SHP77 treated with DMSO at 0.1 percent for 48 hours (cell line): Measurements from ENCODE around the gene PAX7.
"Not testable (repeated sequence)": the region's sequence is repeated elsewhere in the genome, so short reads cannot be mapped to it uniquely, and the experiment has no call there.

Experiments
- DNase-seq: peaks from one replicate; lab custom pipeline; 2025; lab: John Stamatoyannopoulos, UW

Gene PAX7

DNA sequence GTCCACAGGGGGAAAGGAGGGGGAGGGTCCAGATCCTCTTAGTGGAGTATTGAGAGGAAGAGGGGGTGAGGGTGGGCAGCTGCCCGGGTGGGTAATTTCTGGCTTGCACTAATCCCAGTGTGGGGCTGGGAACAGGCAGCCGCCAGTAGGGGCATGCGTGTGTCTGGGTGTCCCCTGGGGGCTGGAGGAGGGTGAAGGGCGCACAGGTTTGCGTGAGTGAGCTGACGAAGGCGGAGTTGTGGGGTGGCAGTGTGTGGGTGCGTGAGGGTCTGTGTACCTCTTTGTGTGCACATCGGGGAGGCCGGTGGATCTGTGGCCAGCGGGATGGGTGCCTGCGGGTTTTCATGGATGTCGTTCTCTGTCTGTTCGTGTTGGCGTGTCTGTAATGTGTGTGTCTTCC, 97.3 kb downstream of the PAX7 start:
- no peak for DNase-seq

GRCh38 chr1:18730321-18730720, 99.7 kb downstream of the PAX7 start:
- no peak for DNase-seq

DNA sequence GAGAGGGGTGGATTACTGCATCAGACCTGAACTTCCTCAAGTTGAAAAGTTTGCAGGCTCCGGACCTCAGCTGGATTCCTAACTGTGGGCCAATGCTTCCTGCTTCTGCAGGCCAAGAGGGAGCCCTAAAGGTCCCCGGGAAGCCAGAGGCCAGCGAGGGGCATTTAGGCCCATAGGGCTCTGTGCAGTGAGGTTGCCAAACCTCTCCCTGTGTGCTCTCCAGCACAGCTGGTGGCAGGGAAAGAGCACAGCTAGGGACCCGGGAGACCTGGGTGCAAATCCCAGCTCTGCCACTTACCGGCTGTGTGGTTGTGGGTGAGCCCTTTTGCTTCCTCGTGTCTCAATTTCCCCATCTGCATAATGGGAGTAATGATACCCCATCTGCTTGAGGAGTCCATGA, 100.5 kb downstream of the PAX7 start:
- DNase-seq = no peak

GRCh38 chr1:18731591-18732235, 101.1 kb downstream of the PAX7 start:
- DNase-seq = no peak

DNA sequence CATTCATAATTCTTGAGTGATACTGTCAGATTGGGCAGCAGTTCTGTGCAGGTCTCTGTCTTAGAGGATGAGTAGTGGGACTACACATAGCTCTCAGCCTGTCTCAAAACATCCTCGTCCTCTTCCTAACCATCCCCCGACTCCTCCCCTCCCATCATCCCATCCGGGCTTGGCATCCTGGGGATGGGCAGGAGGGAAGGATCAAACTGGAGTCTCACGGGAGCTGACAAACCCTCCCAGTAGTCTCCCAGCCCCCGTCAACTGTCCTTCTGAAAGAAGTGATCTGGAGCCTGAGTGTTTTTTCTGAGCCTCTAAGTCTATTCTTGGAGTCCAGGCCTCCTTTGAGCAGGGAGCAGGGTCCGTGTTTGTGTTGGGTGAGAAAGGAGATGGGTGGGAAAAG, 102.0 kb downstream of the PAX7 start:
- no peak for DNase-seq

DNA sequence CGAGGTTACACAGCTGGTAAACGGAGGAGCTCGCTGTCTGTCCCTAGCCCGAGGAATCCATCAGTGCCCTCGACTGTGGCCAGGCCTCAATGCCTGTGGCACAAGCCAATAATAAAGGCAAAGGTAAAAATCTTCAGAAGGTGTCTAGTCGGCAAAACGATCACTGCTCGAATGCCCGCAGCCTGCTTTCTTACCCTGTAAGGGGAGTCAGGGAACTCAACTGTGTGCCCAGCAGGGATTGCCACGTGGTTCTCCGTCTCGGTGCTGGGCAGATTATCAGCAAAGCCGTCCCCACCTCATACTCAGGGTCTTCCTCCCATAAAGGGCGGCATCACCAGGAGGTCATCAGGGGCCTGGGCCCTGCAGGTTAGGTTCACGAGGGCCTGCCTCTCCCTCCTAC, 103.4 kb downstream of the PAX7 start:
- DNase-seq = no peak

DNA sequence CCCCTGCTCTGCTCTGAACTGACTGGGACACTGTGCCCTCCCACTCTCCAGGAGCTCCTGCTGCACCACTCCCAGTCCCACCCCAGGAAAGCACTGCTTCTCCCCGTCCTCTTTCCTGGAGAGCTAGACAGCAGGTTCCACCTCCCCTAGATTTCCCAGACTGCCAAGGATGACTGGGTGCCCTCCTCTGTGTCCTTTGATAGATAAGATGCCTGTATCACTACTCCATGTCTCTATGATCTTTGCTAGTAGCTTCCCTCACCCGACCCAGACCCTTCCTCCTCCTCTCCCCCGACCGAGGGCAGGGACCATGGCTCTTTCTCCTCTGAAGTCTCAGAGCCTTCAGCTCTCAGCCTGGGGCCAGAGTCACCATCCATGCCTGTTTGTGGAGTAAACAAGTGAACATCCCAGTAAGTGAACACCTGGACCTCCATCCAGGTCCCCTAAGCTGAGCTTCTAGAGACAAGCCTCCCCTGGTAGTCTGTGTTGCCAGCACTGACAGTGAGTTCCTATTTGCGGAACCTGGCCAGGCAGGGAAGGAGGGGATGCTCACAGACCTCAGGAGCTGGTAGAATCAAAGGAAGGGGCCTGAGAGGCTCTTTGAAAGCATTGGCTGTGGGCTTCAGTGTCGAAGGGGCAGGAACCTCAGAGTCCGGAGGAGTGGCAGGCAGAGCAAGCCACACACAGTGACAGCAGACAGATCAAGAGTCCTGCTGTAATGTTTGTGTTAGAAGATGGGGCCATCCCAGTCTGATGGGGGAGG, 104.0 kb downstream of the PAX7 start:
- DNase-seq = no peak

GRCh38 chr1:18735224-18735997, 104.8 kb downstream of the PAX7 start:
- DNase-seq = no peak

GRCh38 chr1:18736958-18737357, 106.3 kb downstream of the PAX7 start:
- no peak for DNase-seq

GRCh38 chr1:18738126-18738525, 107.5 kb downstream of the PAX7 start:
- DNase-seq = no peak

DNA sequence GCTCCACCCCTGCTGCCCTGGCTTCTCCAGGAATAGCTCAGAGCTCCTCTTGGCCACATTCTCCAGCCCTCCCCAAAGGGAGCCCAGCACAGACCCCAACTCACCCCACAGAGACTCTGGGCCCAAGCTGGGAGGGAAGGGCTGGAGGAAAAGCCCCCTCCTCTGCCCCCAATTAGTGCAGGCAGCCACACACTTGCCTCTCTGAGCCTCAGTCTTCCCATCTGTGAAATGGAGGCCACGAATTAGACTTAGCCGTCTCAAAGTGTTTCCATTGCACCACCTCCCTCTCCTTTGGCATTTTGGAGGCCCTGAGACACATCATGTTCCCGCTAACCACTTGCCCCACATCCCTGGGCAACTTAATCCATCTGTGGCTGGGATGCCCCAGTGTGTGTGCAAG, 108.0 kb downstream of the PAX7 start:
- DNase-seq = no peak

DNA sequence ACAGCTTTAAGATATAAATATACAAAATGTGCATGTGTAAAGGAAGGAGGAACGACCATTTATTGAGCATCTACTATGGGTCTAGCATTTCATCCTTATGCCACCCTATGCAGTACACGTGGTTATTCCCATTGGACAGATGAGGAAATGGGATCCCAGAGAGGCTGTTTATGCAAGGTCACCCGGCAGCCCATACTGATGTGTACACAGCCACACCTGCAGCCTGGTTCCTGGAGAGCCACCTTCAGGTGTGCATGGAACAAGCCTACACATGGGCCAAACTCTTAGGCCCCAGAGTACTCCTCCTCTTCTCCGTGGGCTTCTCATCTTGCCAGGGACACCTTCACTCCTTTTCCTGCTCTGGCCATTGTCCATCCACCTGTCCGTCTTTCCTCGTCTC, 108.8 kb downstream of the PAX7 start:
- no peak for DNase-seq

DNA sequence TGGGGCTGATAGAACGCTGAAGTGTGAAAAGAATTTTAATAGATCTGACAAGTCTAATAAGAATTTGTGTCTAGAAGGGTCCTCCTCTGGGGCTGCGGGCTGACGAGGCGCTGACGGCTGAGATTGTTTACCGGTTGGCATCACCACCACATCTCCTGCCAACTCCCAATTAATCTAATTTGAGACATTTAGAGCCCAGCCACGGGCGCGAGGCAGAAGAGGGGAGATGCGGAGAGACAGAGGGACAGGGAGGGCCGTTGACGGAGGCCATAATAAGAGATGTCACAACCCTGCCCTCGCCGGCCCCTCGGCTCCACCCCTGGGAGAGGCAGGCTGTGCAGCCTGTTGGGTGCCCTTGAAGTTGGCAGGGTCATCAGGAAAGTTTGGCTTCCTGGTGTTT, 109.3 kb downstream of the PAX7 start:
- no peak for DNase-seq

DNA sequence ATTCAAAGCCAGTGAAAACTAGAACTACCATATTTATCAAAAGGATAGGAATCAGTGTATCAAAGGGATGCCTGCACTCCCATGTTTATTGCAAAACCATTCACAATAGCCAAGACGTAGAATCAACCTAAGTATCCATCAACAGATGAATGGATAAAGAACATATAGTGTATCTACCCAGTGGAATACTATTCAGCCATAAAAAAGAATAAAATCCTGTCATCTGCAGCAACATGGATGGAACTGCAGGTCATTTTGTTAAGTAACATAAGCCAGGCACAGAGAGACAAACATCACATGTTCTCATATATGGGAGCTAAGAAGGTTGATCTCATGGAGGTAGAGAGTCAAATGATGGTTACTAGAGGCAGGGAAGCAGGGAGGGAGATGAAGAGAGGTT, 110.0 kb downstream of the PAX7 start:
- no peak for DNase-seq

DNA sequence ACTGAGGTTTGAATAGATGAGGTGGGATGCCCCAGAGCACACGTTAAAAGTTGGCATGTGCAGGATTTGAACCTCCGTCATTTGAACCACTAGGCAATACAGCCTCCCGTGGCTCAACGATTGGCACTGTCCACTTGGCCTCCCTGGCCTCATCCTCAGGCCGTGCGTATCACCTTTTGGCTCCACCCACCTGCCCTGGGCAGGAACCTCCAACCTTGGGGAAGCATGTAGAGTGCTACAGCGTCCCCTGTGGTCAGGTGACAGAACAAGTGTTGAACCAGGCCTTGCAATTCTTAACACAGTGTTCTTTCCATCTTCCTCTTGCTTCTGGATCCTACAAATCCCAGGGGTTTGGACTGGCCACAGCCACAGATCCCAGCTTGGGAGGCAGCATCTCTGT, 112.6 kb downstream of the PAX7 start:
- no peak for DNase-seq

DNA sequence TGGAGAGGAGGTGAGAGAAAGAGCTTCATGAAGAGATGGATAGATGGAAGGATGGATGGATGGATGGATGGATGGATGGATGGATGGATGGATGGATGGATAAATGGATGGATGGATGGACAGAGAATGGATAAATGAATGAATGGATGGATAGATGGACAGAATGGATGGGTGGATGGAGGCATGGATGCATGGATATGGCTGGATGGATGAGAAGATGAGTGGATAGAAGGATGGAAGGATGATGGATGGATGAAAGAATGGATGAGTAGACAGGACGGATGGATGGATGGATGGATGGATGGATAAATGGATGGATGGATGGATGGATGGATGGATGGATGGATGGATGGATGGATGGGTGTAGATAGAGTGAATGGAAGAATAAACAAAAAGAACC, 113.7 kb downstream of the PAX7 start:
- not testable (repeated sequence) for DNase-seq

GRCh38 chr1:18746981-18747380, 116.3 kb downstream of the PAX7 start:
- no peak for DNase-seq

GRCh38 chr1:18747671-18748070, 117.0 kb downstream of the PAX7 start:
- no peak for DNase-seq

DNA sequence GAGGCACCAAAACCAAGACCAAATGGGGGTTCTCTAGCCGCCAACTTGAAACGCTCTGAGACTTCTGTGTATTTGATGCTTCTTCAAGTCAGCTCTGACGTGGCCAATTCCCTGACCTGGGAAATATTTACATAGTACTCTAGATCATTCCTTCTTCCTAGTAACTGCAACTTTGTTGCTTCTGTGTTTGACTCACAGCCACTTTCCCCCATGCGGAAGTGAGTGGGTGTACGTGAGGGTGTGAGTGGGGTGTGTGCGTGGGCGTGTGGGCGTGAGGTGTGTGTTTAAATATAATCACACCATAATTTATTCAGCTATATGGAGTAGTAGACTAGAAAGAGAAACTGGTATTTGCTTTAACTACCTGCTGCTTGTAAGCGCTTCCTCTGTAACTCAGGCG, 117.8 kb downstream of the PAX7 start:
- DNase-seq = no peak

- DNase-seq = no peak
These were observed 118.9 kb downstream of the PAX7 start for GRCh38 chr1:18749569-18749968.

DNA sequence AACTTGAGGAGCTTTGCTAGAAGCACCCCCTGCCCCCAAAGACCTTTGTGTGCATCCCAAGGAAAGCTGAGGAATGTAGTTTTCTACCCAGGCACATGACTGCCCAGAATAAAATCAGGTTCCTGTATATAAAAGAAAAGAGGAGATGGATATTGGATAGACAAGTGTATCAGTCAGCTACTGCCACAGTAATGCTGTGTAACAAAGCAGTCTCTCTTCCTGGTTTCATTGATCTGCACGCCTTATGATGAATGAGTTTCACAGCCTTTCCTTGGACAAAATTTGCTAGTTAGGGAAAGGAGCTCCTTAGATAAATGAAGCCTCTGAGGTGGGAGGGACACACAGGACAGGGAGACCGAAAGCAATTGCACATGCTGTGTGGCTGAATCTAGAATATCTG, 120.0 kb downstream of the PAX7 start:
- no peak for DNase-seq

- DNase-seq = peak; percentile 1
These were observed 120.8 kb downstream of the PAX7 start for GRCh38 chr1:18751425-18751824.

DNA sequence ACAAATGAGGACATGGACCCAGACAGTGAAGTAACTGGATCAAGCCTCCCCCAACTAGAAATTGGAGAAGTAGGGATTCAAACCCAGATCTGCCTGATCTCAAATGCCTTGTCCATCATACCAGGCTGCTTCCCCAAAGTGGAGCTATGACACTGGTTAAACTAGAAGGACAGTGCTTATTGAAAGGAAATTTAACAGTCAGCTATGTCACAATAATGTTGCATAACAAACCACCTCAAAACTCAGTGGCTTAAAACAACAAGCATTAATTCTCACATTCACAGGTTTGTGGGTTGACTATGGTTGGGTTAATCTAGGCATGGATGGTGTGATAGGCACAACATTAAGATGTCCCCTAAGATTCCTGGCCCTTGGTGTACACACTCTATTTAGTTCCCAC, 121.8 kb downstream of the PAX7 start:
- DNase-seq = no peak
